OCI-M2 (cell line): ENCODE results near the gene LCAT.

Source experiments
- DNase-seq: peaks from one replicate; lab custom pipeline; 2025; ENCODE audit not compliant: unreplicated experiment; lab: John Stamatoyannopoulos, UW

The LCAT gene

GRCh38 chr16:67969254-67970039 is 25.5 kb upstream of the LCAT start:
- DNase-seq = no peak

- peak; percentile 27 for DNase-seq
Observed at GRCh38 chr16:67968400-67969253, 24.7 kb upstream of the LCAT start, which contains the start of gene SLC12A4. Gene SLC12A4, minus strand, starts transcription at chr16:67968637. Its CDS starts 84 bp downstream, at chr16:67968553.

DNA sequence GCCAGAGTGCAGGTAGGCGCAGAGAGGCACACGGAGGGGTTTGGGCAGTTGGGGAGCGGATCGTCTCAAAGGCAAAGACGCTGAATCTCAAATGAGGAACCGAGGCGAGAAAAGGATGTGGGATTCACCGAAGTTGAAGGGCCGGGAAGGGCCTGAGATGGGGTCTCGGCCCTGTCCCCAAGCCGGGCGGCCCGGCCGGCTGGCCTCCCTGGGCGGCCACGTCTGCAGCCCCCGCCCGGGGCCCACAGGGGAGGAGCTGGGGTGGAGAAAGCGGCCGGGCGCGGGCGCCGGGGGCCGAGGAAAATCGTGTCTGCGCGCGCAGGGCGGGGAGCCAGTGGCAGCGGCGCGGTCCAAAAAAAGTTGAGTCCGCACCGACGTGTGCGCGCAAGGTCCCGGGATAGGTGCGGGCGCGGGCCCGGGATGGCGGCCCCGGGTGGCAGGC is 24.1 kb upstream of the LCAT start:
- no peak for DNase-seq

DNA sequence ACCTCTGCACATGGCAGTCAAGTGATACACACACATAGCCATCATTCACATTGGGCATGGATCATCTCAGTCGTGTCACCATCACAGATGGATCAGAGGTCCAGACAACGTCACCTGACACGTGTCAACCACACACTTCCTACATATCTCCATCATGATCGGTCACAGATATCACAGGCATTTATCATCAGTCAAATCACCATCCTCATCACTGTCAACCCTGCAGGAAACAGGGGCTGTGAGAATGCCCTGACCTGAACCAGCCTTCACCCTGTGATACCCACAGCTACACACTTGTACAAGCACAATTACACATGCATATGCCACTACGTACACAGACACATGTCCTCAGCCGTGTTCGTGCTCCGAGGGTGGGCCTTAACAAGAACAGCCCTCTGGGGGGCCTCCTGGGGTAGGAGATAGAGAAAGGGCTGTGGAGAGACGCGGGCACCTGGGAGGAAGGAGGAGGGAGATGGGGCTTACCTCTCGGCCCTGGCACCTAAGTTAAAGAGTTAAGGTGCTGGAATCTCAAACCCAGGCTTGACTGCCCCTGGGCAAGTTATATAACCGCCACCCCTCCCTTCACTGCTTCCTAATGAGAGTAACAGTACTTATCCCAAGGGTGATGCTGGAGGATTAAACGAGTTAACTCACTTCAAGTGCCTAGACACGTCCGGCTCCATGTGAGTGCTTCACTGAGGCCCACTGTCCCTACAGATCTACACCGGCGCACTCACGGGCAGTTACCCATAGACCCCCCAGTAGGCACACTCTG is 23.4 kb upstream of the LCAT start:
- DNase-seq = no peak

DNA sequence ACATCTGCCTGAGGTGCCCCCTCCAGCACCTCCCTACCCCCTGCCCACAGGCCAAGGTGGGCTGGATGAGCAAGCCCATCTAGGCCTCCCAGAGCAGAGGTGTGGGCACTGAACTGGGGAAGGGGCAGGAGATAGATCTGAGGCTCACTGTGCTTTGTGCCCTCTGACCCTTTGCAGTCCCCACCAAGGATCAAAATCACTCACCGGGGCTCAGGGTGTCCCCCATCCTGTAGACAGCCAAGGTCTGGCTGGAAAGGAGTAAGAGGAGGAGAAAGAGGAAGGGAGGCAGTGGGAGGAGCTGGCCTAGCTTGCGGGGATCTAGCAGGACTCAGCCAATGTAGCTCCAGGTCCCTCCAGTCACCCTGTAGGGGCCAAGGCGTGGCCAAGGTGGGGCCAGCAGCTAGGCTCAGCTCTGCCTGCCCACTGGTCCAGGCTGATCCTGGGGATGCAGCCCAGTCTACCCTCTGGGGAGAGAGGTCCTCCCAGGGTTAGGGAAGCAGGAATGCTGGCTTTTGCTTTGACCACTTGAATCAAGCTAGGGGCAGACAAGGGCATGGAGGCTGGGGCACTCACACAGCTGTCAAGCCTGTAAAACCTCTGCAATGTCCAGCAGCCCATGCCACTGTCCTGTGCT is 22.7 kb upstream of the LCAT start:
- DNase-seq = no peak

- DNase-seq = no peak
Observed at GRCh38 chr16:67965668-67966548, 22.0 kb upstream of the LCAT start.

GRCh38 chr16:67964477-67965131 is 20.7 kb upstream of the LCAT start:
- DNase-seq = no peak

DNA sequence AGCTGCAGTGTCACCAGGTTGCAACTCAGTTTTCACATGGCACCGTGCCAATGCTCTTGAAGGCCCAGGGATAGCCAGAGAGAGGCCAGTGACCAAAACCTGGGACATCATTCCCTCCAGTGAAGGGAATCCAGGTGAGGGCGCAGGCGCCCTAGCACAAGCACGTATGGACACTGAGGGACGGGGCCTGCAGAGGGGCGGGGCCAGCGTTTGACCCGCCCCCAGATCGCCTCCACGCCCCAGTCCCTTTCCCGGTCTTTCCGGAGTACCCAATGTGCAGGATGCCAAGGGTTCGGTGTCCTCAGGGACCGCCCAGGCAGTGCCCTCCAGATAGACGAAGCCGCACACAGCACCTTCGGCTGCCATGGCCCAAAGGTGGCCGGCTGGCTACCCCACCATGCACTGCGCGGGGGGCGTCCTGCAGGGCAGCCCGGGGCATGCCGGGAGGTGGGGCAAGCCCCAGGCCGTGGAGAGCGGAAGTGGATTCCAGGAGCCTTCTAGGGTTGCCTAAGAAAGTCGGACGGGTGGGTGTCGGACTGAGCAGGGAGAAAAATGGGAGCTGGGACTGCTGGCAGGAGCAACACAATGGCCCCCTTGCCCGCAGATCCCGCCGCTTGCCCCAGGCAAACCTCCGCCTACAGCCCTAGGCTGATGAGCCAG is 19.9 kb upstream of the LCAT start:
- no peak for DNase-seq

DNA sequence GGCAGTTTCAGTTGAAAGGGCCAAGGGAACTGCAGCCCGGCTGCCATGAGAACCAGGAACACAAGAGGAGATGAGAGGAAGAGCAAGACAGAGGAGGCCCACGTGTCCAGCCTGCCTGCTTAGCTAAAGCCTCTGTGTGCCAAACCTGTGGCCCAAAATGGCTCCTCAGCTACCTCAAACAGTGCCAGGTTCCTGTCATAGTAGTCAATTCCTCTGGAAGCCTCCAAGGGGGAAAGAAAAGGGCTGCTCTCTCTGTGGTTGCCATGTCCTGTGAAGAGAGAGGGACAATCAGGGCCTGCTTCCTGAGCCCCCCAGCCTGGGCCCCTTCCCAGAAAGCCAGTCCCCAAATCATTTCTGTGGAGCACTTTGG is 19.4 kb upstream of the LCAT start:
- no peak for DNase-seq

DNA sequence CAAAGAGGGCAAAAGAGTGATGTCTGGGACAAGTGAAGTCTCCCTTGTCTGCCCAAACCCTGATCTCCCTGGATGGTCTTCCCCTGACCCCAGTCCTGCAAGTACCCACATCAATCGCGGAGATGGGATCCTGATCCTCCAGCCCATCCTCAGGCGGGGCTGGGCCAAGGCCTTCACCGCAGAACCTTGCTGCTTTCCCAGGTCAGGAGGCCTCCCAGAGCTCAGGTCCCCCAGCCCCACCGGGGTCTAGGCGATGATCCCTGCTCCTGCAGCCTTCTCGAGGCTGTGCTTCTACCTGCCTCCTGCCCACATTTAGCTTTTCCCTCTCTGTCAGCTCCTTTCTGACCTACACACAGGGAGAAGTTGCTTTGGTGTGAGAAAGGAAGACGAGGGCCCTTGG is 18.2 kb upstream of the LCAT start:
- no peak for DNase-seq

DNA sequence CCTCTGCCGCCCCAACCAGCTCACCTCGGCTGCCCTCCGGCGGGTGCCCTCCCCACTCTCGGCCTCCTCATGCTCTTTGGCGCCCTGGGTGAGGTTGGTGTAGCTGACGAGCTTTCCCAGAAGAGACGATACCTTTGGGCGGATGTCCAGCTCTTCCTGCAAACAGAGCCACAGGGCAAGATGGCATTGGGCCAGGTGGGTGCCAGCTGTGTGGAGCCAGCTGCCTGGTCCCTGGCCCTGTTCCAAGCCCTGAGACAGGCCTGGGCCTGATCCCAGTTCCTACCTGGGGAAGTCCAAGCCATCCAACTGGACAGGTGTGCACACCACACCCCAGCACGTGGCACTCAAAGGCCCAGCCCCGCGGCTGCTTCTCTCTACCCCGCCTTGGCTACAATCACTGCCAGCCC is 17.6 kb upstream of the LCAT start:
- DNase-seq = no peak

GRCh38 chr16:67959536-67960329 is 15.8 kb upstream of the LCAT start:
- no peak for DNase-seq

DNA sequence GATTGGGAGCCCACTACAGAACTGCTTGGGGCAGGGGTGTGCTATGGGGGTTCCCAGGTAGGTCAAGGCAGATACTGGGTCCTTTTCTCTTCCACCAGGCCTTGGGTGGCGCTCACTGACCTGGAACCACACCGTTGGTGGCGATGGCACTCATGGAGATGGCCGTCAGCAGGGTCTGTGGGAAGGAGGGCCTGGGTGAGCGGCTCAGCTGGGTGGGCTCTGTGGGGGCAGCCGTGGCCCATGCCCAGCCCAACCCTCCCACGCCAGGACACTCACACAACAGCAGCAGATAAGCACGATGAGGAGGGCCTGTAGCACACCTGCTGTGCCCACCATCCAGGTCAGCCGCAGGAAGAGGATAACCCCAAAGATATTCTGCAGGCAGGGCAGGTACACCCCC is 13.7 kb upstream of the LCAT start:
- DNase-seq = no peak

GRCh38 chr16:67954421-67955196 is 10.7 kb upstream of the LCAT start:
- no peak for DNase-seq

- DNase-seq = no peak
Observed at GRCh38 chr16:67953641-67954375, 9.9 kb upstream of the LCAT start.

DNA sequence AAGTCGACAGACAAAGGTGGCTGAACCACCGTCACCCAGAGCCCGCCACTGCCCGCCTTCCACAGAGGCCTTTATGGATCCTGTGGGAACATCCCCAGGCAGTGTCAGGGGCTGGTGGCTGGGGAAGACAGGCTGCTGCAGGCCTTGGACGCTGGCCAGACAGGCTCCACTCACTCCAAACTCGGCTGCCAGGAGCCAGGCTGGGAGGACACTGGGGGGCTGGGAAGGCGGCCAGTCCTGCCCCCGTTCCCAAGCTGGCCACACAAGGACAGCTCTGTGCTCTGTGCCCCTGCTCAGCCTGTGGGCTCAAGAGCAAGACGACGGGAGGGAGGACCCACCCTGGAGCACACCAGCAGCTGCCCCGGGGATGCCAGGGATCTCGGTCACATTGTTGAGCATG is 7.6 kb upstream of the LCAT start:
- DNase-seq = no peak
